IPS-18a (cell line): ENCODE measurements around the gene UHRF1.
"Not testable (repeated sequence)": the region's sequence is repeated elsewhere in the genome, so short reads cannot be mapped to it uniquely, and the experiment has no call there.

Source experiments
- H3K27ac ChIP-seq: one replicate; pipeline ENCODE4 v1.5.1; 2013; ENCODE audit warnings: low read length
- H3K27me3 ChIP-seq: one replicate; pipeline ENCODE4 v1.6.1; 2013; ENCODE audit warnings: mild to moderate bottlenecking, low read length; ENCODE audit not compliant: control insufficient read depth, insufficient read depth
- H3K36me3 ChIP-seq: one replicate; pipeline ENCODE4 v1.6.1; 2013; ENCODE audit warnings: low read depth, low read length; ENCODE audit not compliant: control insufficient read depth
- H3K4me1 ChIP-seq: one replicate; pipeline ENCODE4 v1.6.1; 2013; ENCODE audit warnings: low read depth, low read length; ENCODE audit not compliant: control insufficient read depth
- H3K4me3 ChIP-seq: one replicate; pipeline ENCODE4 v1.5.1; 2013; ENCODE audit warnings: low read length
- H3K9ac ChIP-seq: one replicate; pipeline ENCODE4 v1.6.1; 2013; ENCODE audit warnings: mild to moderate bottlenecking, low read length, moderate library complexity
- H3K9me3 ChIP-seq: one replicate; pipeline ENCODE4 v1.6.1; 2013; ENCODE audit warnings: low read depth, low read length; ENCODE audit not compliant: control insufficient read depth

UHRF1 gene

DNA sequence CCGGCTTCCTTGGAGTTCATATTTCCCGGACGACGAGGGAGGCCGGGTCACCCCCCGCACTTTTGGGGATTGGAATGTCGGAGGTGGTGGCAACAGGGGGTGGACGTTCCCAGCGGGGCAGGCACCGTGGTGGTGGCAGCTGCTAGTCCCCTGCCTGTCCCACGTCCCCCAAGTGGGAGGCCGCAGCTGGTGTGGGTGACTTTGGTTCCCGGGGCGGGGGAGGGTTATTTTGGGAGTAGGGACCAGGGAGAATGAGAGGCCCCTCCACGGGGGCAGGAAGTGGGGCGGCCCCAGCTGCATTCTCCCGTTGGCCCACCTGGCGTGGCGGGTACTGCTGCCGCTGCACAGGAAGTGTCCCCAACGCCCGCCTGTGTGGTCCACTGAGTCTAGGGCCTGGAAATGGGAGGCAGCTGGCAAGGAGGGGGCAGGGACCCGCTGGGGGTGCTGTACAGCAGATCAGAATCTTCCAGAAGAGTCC lies 30.8 kb upstream of the UHRF1 start:
- no peaks in the 10 kb centered on the region for H3K27me3 ChIP-seq
- H3K9me3 ChIP-seq, result no peaks in the 10 kb centered on the region
- H3K4me3 ChIP-seq, result no peak overlapping the region
- H3K36me3 ChIP-seq, result no peaks in the 10 kb centered on the region
- no peak overlapping the region for H3K27ac ChIP-seq
- H3K4me1 ChIP-seq, result peaks cover 15% of the 10 kb centered on the region
- peak overlapping the region; percentile 54 for H3K9ac ChIP-seq

GRCh38 chr19:4879041-4879440 lies 30.3 kb upstream of the UHRF1 start:
- Histone ChIP-seq H3K27me3 (no peaks in the 10 kb centered on the region), H3K4me3 (no peak overlapping the region), H3K9me3 (no peaks in the 10 kb centered on the region), H3K27ac (no peak overlapping the region), H3K4me1 (peaks cover 15% of the 10 kb centered on the region), H3K9ac (no peak overlapping the region), H3K36me3 (no peaks in the 10 kb centered on the region)

- H3K9ac ChIP-seq, H3K36me3 ChIP-seq, H3K9me3 ChIP-seq, H3K4me3 ChIP-seq, H3K27ac ChIP-seq, H3K27me3 ChIP-seq: not testable (repeated sequence)
- peaks cover 10% of the 10 kb centered on the region for H3K4me1 ChIP-seq
Observed at GRCh38 chr19:4882874-4883273, 26.4 kb upstream of the UHRF1 start.

DNA sequence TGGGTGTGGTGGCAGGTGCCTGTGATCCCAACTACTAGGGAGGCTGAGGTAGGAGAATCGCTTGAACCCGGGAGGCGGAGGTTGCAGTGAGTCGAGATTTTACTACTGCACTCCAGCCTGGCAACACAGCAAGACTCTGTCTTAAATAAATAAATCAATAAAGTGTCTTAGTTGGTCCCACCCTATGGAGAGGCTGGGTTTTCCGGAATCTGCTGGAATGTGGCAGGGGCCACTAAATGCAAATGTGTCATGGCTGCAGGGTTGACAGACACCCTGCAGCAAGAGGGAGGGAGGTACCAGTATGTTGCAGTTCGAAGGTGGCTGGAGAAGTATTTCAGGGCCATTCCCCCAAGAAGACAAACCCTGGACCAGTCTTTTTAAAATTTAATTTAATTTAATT lies 24.3 kb upstream of the UHRF1 start:
- not testable (repeated sequence) for H3K27ac ChIP-seq, H3K9ac ChIP-seq, H3K9me3 ChIP-seq, H3K36me3 ChIP-seq, H3K4me1 ChIP-seq, H3K27me3 ChIP-seq, H3K4me3 ChIP-seq

DNA sequence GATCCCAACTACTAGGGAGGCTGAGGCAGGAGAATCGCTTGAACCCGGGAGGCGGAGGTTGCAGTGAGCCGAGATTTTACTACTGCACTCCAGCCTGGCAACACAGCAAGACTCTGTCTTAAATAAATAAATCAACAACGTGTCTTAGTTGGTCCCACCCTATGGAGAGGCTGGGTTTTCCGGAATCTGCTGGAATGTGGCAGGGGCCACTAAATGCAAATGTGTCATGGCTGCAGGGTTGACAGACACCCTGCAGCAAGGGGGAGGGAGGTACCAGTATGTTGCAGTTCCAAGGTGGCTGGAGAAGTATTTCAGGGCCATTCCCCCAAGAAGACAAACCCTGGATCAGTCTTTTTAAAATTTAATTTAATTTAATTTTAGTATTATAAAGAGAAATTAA lies 21.5 kb upstream of the UHRF1 start:
- H3K27ac ChIP-seq, H3K9ac ChIP-seq, H3K4me3 ChIP-seq, H3K4me1 ChIP-seq, H3K27me3 ChIP-seq, H3K9me3 ChIP-seq, H3K36me3 ChIP-seq: not testable (repeated sequence)

GRCh38 chr19:4889034-4889815 lies 20.1 kb upstream of the UHRF1 start:
- Histone ChIP-seq H3K9ac (no peak overlapping the region), H3K4me3 (no peak overlapping the region), H3K27ac (no peak overlapping the region), H3K9me3 (no peaks in the 10 kb centered on the region), H3K4me1 (no peaks in the 10 kb centered on the region), H3K27me3 (peaks cover 9% of the 10 kb centered on the region), H3K36me3 (no peaks in the 10 kb centered on the region)

- H3K4me1 ChIP-seq, result no peaks in the 10 kb centered on the region
- H3K4me3 ChIP-seq, result no peak overlapping the region
Observed at GRCh38 chr19:4891066-4891465, 18.2 kb upstream of the UHRF1 start.

GRCh38 chr19:4892962-4893361 lies 16.3 kb upstream of the UHRF1 start:
- H3K9me3 ChIP-seq, H3K4me3 ChIP-seq, H3K36me3 ChIP-seq, H3K9ac ChIP-seq, H3K27ac ChIP-seq, H3K4me1 ChIP-seq: not testable (repeated sequence)
- peaks cover 23% of the 10 kb centered on the region for H3K27me3 ChIP-seq

More at GRCh38 chr19:4891066-4891465, 18.2 kb upstream of the UHRF1 start:
- H3K36me3 ChIP-seq, result no peaks in the 10 kb centered on the region
- no peak overlapping the region for H3K27ac ChIP-seq
- peaks cover 20% of the 10 kb centered on the region for H3K27me3 ChIP-seq
- H3K9me3 ChIP-seq, result no peaks in the 10 kb centered on the region
- no peak overlapping the region for H3K9ac ChIP-seq

DNA sequence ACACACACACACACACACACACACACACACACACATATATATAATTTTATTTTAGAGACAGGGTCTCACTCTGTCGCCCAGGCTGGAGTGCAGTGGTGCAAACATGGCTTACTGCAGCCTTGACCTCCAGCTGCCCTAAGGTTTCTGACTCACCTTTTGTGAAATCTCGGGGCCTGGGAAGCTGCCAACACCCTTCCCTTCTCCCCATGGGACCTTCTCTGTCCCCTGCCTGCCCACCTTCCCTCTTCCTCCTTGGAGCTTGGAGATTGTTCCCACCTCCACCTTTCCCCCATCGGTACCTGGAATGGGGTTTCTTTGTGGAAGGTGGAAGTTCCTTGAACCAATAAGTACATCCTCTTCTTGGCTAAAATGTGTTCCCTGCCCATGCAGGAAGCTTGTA lies 12.9 kb upstream of the UHRF1 start:
- H3K9ac ChIP-seq, result no peak overlapping the region
- H3K4me1 ChIP-seq, result no peaks in the 10 kb centered on the region
- no peak overlapping the region for H3K27ac ChIP-seq
- peaks cover 16% of the 10 kb centered on the region for H3K27me3 ChIP-seq
- H3K4me3 ChIP-seq, result no peak overlapping the region
- H3K36me3 ChIP-seq, result no peaks in the 10 kb centered on the region
- no peaks in the 10 kb centered on the region for H3K9me3 ChIP-seq

DNA sequence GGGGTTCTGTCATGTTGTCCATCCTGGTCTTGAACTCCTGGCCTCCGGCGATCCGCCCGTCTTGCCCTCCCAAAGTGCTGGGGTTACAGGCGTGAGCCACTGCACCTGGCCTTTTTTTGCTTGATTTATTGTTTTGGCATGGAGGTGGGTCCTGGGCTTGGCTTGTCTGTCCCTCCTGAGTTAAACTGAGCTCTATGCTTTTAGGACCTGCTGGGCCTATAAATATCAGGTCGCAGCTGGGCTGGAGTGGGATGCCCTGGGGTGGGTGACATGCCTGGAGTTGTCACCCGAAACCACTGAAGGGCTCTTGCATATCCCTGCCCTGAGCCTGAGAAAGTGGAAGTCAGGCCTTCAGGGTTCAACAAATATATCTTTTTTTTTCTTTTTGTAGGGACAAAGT lies 12.2 kb upstream of the UHRF1 start:
- no peak overlapping the region for H3K4me3 ChIP-seq
- no peak overlapping the region for H3K27ac ChIP-seq
- H3K9ac ChIP-seq, result no peak overlapping the region

DNA sequence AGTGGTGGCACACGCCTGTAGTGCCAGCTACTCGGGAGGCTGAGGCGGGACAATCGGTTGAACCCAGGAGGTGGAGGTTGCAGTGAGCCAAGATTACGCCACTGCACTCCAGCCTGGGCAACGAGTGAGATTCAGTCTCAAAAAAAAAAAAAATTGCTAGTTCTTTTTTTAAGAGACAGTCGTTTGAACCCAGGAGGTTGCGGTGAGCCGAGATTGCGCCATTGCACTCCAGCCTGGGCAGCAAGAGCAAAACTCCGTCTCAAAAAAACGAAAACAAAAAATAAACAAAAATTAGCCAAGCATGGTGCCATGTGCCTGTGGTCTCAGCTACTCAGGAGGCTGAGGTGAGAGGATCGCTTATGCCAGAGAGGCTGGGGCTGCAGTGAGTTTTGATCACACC lies 8.4 kb upstream of the UHRF1 start:
- H3K9ac ChIP-seq, H3K27ac ChIP-seq, H3K4me3 ChIP-seq, H3K27me3 ChIP-seq, H3K9me3 ChIP-seq, H3K4me1 ChIP-seq, H3K36me3 ChIP-seq: not testable (repeated sequence)

More for the DNA sequence above, 12.2 kb upstream of the UHRF1 start:
- H3K4me1 ChIP-seq, result no peaks in the 10 kb centered on the region
- H3K27me3 ChIP-seq, result peaks cover 14% of the 10 kb centered on the region
- no peaks in the 10 kb centered on the region for H3K9me3 ChIP-seq
- H3K36me3 ChIP-seq, result no peaks in the 10 kb centered on the region

DNA sequence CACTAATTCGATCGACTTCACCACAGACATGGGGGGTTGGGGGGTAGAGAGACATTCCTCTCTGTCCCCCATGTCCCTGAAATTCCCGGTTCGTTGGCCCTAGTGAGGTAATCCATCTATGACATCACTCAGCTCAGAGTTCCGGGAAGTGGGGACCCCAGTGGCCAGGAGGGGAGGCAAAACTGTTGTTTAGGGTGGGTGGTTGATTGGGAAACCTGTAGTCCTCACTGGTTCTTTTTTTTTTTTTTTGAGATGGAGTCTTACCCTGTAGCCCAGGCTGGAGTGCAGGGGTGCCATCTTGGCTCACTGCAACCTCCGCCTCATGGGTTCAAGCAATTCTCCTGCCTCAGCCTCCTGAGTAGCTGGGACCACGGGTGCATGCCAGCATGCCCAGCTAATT lies 6.5 kb upstream of the UHRF1 start, which contains the start of gene ARRDC5:
Gene ARRDC5 (minus strand): TSS at position 101 of the 400 bp plus-strand sequence. CDS start 71 bp downstream, at position 30.
- Histone ChIP-seq H3K9ac (no peak within 1 kb of the TSS), H3K27me3 (no peaks in the 10 kb centered on the region), H3K36me3 (no peaks in the 10 kb centered on the region), H3K4me1 (no peaks in the 10 kb centered on the region), H3K27ac (no peak within 1 kb of the TSS), H3K9me3 (no peaks in the 10 kb centered on the region), H3K4me3 (no peak within 1 kb of the TSS)
